Measurements from ENCODE around the gene RANBP17. TPM values are rescaled to one million over a fixed set of nuclear protein-coding genes. Genes with fewer than 3 reads are reported as not detected.
"Not testable (repeated sequence)": the region's sequence is repeated elsewhere in the genome, so short reads cannot be mapped to it uniquely, and the experiment has no call there.

Gene RANBP17
- total RNA-seq, 1 donor from 2014 or later: 15.7 TPM

GRCh38 chr5:170821257-170821800 lies 40.5 kb upstream of the RANBP17 start:
- no peak for TF ChIP-seq CTCF (IDR thresholded peaks at IDR 0.05)
- Mint-ChIP-seq H3K27ac (ENCODE audit: unreplicated experiment) (no peak overlapping the region), H3K4me1 (ENCODE audit: unreplicated experiment) (no peaks in the 10 kb centered on the region), H3K9me3 (ENCODE audit: unreplicated experiment) (peaks cover 7% of the 10 kb centered on the region), H3K27me3 (ENCODE audit: unreplicated experiment) (peaks cover 14% of the 10 kb centered on the region), H3K36me3 (ENCODE audit: unreplicated experiment) (no peaks in the 10 kb centered on the region), H3K4me3 (ENCODE audit: unreplicated experiment) (no peak overlapping the region)
- DNase-seq (ENCODE audit: extremely low spot score, unreplicated experiment): no peak

GRCh38 chr5:170826117-170826516 lies 35.7 kb upstream of the RANBP17 start:
- Mint-ChIP-seq H3K9me3 (ENCODE audit: unreplicated experiment) (peaks cover 10% of the 10 kb centered on the region), H3K36me3 (ENCODE audit: unreplicated experiment) (no peaks in the 10 kb centered on the region), H3K4me1 (ENCODE audit: unreplicated experiment) (no peaks in the 10 kb centered on the region), H3K4me3 (ENCODE audit: unreplicated experiment) (no peak overlapping the region), H3K27me3 (ENCODE audit: unreplicated experiment) (peaks cover 7% of the 10 kb centered on the region), H3K27ac (ENCODE audit: unreplicated experiment) (no peak overlapping the region)
- TF ChIP-seq CTCF (IDR thresholded peaks at IDR 0.05): no peak
- DNase-seq (ENCODE audit: extremely low spot score, unreplicated experiment): no peak

GRCh38 chr5:170832241-170832640 lies 29.6 kb upstream of the RANBP17 start:
- H3K4me3 Mint-ChIP-seq (ENCODE audit: unreplicated experiment): no peak overlapping the region
- no peaks in the 10 kb centered on the region for H3K36me3 Mint-ChIP-seq (ENCODE audit: unreplicated experiment)
- TF ChIP-seq CTCF (IDR thresholded peaks at IDR 0.05): no peak
- peaks cover 44% of the 10 kb centered on the region for H3K27me3 Mint-ChIP-seq (ENCODE audit: unreplicated experiment)
- no peaks in the 10 kb centered on the region for H3K9me3 Mint-ChIP-seq (ENCODE audit: unreplicated experiment)
- H3K4me1 Mint-ChIP-seq (ENCODE audit: unreplicated experiment): no peaks in the 10 kb centered on the region
- no peak for DNase-seq (ENCODE audit: extremely low spot score, unreplicated experiment)
- H3K27ac Mint-ChIP-seq (ENCODE audit: unreplicated experiment): no peak overlapping the region

GRCh38 chr5:170833981-170834380 lies 27.8 kb upstream of the RANBP17 start:
- H3K4me3 Mint-ChIP-seq (ENCODE audit: unreplicated experiment); DNase-seq (ENCODE audit: extremely low spot score, unreplicated experiment); H3K36me3 Mint-ChIP-seq (ENCODE audit: unreplicated experiment); H3K4me1 Mint-ChIP-seq (ENCODE audit: unreplicated experiment); H3K9me3 Mint-ChIP-seq (ENCODE audit: unreplicated experiment); H3K27ac Mint-ChIP-seq (ENCODE audit: unreplicated experiment): not testable (repeated sequence)
- peaks cover 51% of the 10 kb centered on the region for H3K27me3 Mint-ChIP-seq (ENCODE audit: unreplicated experiment)

GRCh38 chr5:170836226-170836625 lies 25.6 kb upstream of the RANBP17 start:
- H3K27ac Mint-ChIP-seq (ENCODE audit: unreplicated experiment): no peak overlapping the region
- no peaks in the 10 kb centered on the region for H3K4me1 Mint-ChIP-seq (ENCODE audit: unreplicated experiment)
- no peak for DNase-seq (ENCODE audit: extremely low spot score, unreplicated experiment)
- H3K36me3 Mint-ChIP-seq (ENCODE audit: unreplicated experiment): no peaks in the 10 kb centered on the region
- H3K9me3 Mint-ChIP-seq (ENCODE audit: unreplicated experiment): no peaks in the 10 kb centered on the region
- H3K4me3 Mint-ChIP-seq (ENCODE audit: unreplicated experiment): no peak overlapping the region
- peaks cover 56% of the 10 kb centered on the region for H3K27me3 Mint-ChIP-seq (ENCODE audit: unreplicated experiment)
- no peak for TF ChIP-seq CTCF (IDR thresholded peaks at IDR 0.05)

- Mint-ChIP-seq H3K4me1 (ENCODE audit: unreplicated experiment) (peaks cover 15% of the 10 kb centered on the region), H3K27ac (ENCODE audit: unreplicated experiment) (no peak overlapping the region), H3K27me3 (ENCODE audit: unreplicated experiment) (peaks cover 7% of the 10 kb centered on the region), H3K4me3 (ENCODE audit: unreplicated experiment) (no peak overlapping the region), H3K36me3 (ENCODE audit: unreplicated experiment) (no peaks in the 10 kb centered on the region), H3K9me3 (ENCODE audit: unreplicated experiment) (no peaks in the 10 kb centered on the region)
- no peak for TF ChIP-seq CTCF (IDR thresholded peaks at IDR 0.05)
- no peak for DNase-seq (ENCODE audit: extremely low spot score, unreplicated experiment)
Observed at GRCh38 chr5:170843870-170844269, 17.9 kb upstream of the RANBP17 start.

All from osteocyte (in vitro differentiated cells).